Measurements from ENCODE around the gene SENP5. TPM values are rescaled to one million over a fixed set of nuclear protein-coding genes. Genes with fewer than 3 reads are reported as not detected.

The SENP5 gene
- total RNA-seq, 1 donor from 2014 or later: 38.1 TPM

GRCh38 chr3:196914866-196915265, 47.1 kb downstream of the SENP5 start:
- peaks cover 20% of the 10 kb centered on the region for H3K36me3 Mint-ChIP-seq (ENCODE audit: low read depth, unreplicated experiment)
- peak overlapping the region; percentile 40 for H3K4me3 Mint-ChIP-seq (ENCODE audit: unreplicated experiment)
- H3K27ac Mint-ChIP-seq (ENCODE audit: unreplicated experiment): no peak overlapping the region
- no peaks in the 10 kb centered on the region for H3K27me3 Mint-ChIP-seq (ENCODE audit: unreplicated experiment)
- H3K4me1 Mint-ChIP-seq (ENCODE audit: unreplicated experiment): no peaks in the 10 kb centered on the region
- DNase-seq (ENCODE audit: low spot score): no peak
- no peaks in the 10 kb centered on the region for H3K9me3 Mint-ChIP-seq (ENCODE audit: unreplicated experiment)
- TF ChIP-seq CTCF (IDR thresholded peaks at IDR 0.05; ENCODE audit: unreplicated experiment): no peak

- no peak overlapping the region for H3K27ac Mint-ChIP-seq (ENCODE audit: unreplicated experiment)
- no peaks in the 10 kb centered on the region for H3K4me1 Mint-ChIP-seq (ENCODE audit: unreplicated experiment)
- DNase-seq (ENCODE audit: low spot score): no peak
- H3K9me3 Mint-ChIP-seq (ENCODE audit: unreplicated experiment): no peaks in the 10 kb centered on the region
- H3K27me3 Mint-ChIP-seq (ENCODE audit: unreplicated experiment): no peaks in the 10 kb centered on the region
- no peak overlapping the region for H3K4me3 Mint-ChIP-seq (ENCODE audit: unreplicated experiment)
- no peak for TF ChIP-seq CTCF (IDR thresholded peaks at IDR 0.05; ENCODE audit: unreplicated experiment)
- H3K36me3 Mint-ChIP-seq (ENCODE audit: low read depth, unreplicated experiment): peaks cover 20% of the 10 kb centered on the region
Observed at GRCh38 chr3:196915375-196915774, 47.7 kb downstream of the SENP5 start.

- Mint-ChIP-seq H3K9me3 (ENCODE audit: unreplicated experiment) (no peaks in the 10 kb centered on the region), H3K36me3 (ENCODE audit: low read depth, unreplicated experiment) (peaks cover 17% of the 10 kb centered on the region), H3K4me1 (ENCODE audit: unreplicated experiment) (no peaks in the 10 kb centered on the region), H3K4me3 (ENCODE audit: unreplicated experiment) (no peak overlapping the region), H3K27me3 (ENCODE audit: unreplicated experiment) (no peaks in the 10 kb centered on the region), H3K27ac (ENCODE audit: unreplicated experiment) (no peak overlapping the region)
- no peak for DNase-seq (ENCODE audit: low spot score)
- TF ChIP-seq CTCF (IDR thresholded peaks at IDR 0.05; ENCODE audit: unreplicated experiment): no peak
Observed at GRCh38 chr3:196916221-196916620, 48.5 kb downstream of the SENP5 start.

- H3K27me3 Mint-ChIP-seq (ENCODE audit: unreplicated experiment): no peaks in the 10 kb centered on the region
- H3K4me3 Mint-ChIP-seq (ENCODE audit: unreplicated experiment): no peak overlapping the region
- peaks cover 17% of the 10 kb centered on the region for H3K36me3 Mint-ChIP-seq (ENCODE audit: low read depth, unreplicated experiment)
- H3K27ac Mint-ChIP-seq (ENCODE audit: unreplicated experiment): no peak overlapping the region
- DNase-seq (ENCODE audit: low spot score): no peak
- no peaks in the 10 kb centered on the region for H3K4me1 Mint-ChIP-seq (ENCODE audit: unreplicated experiment)
- TF ChIP-seq CTCF (IDR thresholded peaks at IDR 0.05; ENCODE audit: unreplicated experiment): no peak
- no peaks in the 10 kb centered on the region for H3K9me3 Mint-ChIP-seq (ENCODE audit: unreplicated experiment)
Observed at GRCh38 chr3:196916995-196917394, 49.3 kb downstream of the SENP5 start.

GRCh38 chr3:196918968-196919367, 51.2 kb downstream of the SENP5 start:
- H3K4me3 Mint-ChIP-seq (ENCODE audit: unreplicated experiment): no peak overlapping the region
- H3K9me3 Mint-ChIP-seq (ENCODE audit: unreplicated experiment): no peaks in the 10 kb centered on the region
- no peaks in the 10 kb centered on the region for H3K27me3 Mint-ChIP-seq (ENCODE audit: unreplicated experiment)
- H3K36me3 Mint-ChIP-seq (ENCODE audit: low read depth, unreplicated experiment): peaks cover 13% of the 10 kb centered on the region
- H3K4me1 Mint-ChIP-seq (ENCODE audit: unreplicated experiment): no peaks in the 10 kb centered on the region
- H3K27ac Mint-ChIP-seq (ENCODE audit: unreplicated experiment): no peak overlapping the region
- DNase-seq (ENCODE audit: low spot score): no peak
- TF ChIP-seq CTCF (IDR thresholded peaks at IDR 0.05; ENCODE audit: unreplicated experiment): no peak

Measured in endothelial cell (in vitro differentiated cells).